K562 treated with DMSO at 1 percent for 12 hours (cell line): ENCODE measurements around the gene RAB5A. TPM values are rescaled to one million over a fixed set of nuclear protein-coding genes. Genes with fewer than 3 reads are reported as not detected.

Experiments
- total RNA-seq: library from RNA; unstranded; fragments of 300-600 nt; gene quantifications from 2 replicates; pipeline ENCODE4 v1.2.3, GENCODE V29; 2022; ENCODE audit not compliant: insufficient read depth

RAB5A gene
- 14.6 and 40.3 TPM in 2 replicates for total RNA-seq

GRCh38 chr3:19946832-19947548, at the start of gene RAB5A:
RAB5A (plus strand) TSS chr3:19947097; CDS start chr3:19950899, 3,802 bp downstream.

GRCh38 chr3:19934098-19934566, 12.8 kb upstream of the RAB5A start, which contains the start of gene EFHB:
EFHB (minus strand) TSS chr3:19934217; CDS start chr3:19934018, 199 bp downstream.

GRCh38 chr3:20012164-20012563, 65.3 kb downstream of the RAB5A start, which contains the start of gene PP2D1:
PP2D1 (minus strand) TSS chr3:20012264; CDS start chr3:20012072, 192 bp downstream.

Other genes starting within 250 kb of the RAB5A start
- 0.48 and 1.6 TPM in 2 replicates for gene EFHB, start 12.9 kb upstream of the RAB5A start, total RNA-seq
- 0.39 TPM in 1 of 2 replicates, not detected in the other for gene PP2D1, start 65.2 kb downstream of the RAB5A start, total RNA-seq
- 5.8 and 24.3 TPM in 2 replicates for gene KAT2B, start 93.3 kb downstream of the RAB5A start, total RNA-seq
- gene SGO1, start 239.1 kb downstream of the RAB5A start, total RNA-seq, result 12.7 and 23.8 TPM in 2 replicates